Upper lobe of left lung (tissue), 4 donors: Measurements from ENCODE around the gene DNAJB13.

Experiments
- POLR2AphosphoS5 ChIP-seq, 2 donors: sonication (generic); formaldehyde crosslinking; IDR thresholded peaks; one replicate each; pipeline ENCODE4 v1.5.1; 2017; ENCODE audit warnings: antibody characterized with exemption in 2 of 2
- TF ChIP-seq, protein P1 (sequence below), 6 experiments: fragments of 450-650 bp in 4 of 6; fragments of 200-600 bp in 2 of 6; sonication (generic) in 2 of 6; IDR thresholded peaks; one replicate each; pipeline ENCODE4 v1.5.1; 2016 to 2019; ENCODE audit warnings: antibody characterized with exemption in 6 of 6

GRCh38 chr11:74004759-74005615, 54.2 kb downstream of the DNAJB13 start:
- TF ChIP-seq, protein P1, sequence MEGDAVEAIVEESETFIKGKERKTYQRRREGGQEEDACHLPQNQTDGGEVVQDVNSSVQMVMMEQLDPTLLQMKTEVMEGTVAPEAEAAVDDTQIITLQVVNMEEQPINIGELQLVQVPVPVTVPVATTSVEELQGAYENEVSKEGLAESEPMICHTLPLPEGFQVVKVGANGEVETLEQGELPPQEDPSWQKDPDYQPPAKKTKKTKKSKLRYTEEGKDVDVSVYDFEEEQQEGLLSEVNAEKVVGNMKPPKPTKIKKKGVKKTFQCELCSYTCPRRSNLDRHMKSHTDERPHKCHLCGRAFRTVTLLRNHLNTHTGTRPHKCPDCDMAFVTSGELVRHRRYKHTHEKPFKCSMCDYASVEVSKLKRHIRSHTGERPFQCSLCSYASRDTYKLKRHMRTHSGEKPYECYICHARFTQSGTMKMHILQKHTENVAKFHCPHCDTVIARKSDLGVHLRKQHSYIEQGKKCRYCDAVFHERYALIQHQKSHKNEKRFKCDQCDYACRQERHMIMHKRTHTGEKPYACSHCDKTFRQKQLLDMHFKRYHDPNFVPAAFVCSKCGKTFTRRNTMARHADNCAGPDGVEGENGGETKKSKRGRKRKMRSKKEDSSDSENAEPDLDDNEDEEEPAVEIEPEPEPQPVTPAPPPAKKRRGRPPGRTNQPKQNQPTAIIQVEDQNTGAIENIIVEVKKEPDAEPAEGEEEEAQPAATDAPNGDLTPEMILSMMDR (IDR thresholded peaks at IDR 0.05), result no peak
- no peak for TF ChIP-seq POLR2AphosphoS5 (IDR thresholded peaks at IDR 0.05)
